Left renal cortex interstitium (tissue), 4 donors: ENCODE measurements around the gene MAP3K7CL. TPM values are rescaled to one million over a fixed set of nuclear protein-coding genes. Genes with fewer than 3 reads are reported as not detected.
"Not testable (repeated sequence)": the region's sequence is repeated elsewhere in the genome, so short reads cannot be mapped to it uniquely, and the experiment has no call there.

Source experiments
- DNase-seq, 4 donors: peaks; one replicate each; pipeline ENCODE4 v3.0.0-alpha.2; 2013; ENCODE audit warnings: low read depth in 4 of 4, low spot score in 2 of 4, missing footprints in 1 of 4
- polyA plus RNA-seq, 4 donors: library from polyadenylated mRNA; unstranded; fragments of 120-200 nt; gene quantifications; one replicate each; pipeline ENCODE4 v1.2.1, GENCODE V29; 2013; ENCODE audit not compliant: insufficient read length in 4 of 4

MAP3K7CL gene
- polyA plus RNA-seq, 4 donors: 4.8 to 7.5 (median 5.7) TPM

DNA sequence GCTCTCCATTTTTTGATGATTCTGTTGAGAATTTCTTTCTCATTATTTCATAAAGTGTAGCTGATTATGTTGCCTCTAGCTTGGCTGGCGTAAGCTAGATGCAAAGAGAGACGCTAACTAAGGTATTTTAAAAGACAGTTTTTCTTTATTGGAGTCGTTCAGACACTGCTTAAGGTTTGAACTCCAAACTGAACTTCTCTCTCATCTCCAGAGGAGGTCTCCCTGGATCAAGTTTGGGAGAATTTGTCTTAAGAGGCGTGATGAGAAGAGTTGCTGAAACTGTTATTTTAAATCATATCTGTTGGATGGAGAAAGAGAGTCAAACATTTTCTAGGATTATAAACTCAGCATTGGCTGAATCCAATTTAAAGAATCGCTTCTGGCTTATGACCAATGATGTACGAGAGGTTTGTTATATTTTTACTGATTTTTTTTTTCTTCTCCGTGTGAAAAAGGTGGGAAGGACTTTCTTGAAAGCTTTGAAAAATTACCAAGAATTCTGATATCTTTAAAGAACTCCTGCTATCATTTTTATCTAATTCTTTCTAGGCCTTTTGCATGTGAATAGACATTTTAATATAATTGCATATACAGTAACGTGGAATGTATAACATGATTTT lies 34.0 kb downstream of the MAP3K7CL start:
- DNase-seq: peak in 1 of 4 donors; percentile 43

- DNase-seq: no peak
Observed at GRCh38 chr21:29166323-29166722, 35.9 kb downstream of the MAP3K7CL start.

DNA sequence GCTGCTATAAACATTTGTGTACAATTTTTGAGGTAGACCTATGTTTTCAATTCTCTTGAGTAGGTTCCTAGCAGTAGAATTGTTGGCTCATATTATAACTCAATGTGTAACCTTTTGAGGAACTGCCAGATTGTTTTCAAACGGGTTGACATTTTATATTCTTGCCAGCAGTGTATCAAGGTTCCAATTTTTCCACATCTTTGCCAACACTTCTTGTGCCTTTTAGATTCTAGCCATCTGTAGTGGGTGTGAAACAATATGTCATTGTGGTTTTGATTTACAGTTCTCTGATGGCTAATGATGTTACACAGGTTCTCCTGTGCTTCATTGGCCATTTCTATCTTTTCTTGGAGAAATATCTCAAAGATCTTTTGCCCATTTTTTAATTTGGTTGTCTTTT lies 36.4 kb downstream of the MAP3K7CL start:
- DNase-seq: no peak

- not testable (repeated sequence) for DNase-seq
Observed at GRCh38 chr21:29167481-29167880, 37.0 kb downstream of the MAP3K7CL start.

DNA sequence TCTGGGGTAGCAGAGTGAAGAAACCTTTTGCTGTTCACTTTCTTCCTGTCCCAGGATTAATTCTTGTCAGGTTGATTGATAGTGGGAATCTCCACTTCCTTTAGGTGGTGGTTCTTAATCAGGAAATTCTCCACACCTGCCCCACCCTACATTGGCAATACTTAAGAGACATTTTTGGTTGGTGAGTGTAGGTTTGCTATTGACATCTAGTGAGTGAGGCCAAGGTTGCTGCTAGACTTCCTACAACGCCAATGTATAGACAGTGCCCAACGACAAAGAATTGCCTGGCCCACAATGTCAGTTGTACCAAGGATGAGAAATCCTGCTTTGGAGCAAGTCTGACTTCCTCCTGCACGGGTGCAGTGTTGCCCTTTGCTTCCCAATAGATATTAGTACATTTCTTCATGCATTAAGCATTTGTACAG lies 38.5 kb downstream of the MAP3K7CL start:
- DNase-seq: no peak

GRCh38 chr21:29170944-29171343 lies 40.5 kb downstream of the MAP3K7CL start:
- DNase-seq: no peak

DNA sequence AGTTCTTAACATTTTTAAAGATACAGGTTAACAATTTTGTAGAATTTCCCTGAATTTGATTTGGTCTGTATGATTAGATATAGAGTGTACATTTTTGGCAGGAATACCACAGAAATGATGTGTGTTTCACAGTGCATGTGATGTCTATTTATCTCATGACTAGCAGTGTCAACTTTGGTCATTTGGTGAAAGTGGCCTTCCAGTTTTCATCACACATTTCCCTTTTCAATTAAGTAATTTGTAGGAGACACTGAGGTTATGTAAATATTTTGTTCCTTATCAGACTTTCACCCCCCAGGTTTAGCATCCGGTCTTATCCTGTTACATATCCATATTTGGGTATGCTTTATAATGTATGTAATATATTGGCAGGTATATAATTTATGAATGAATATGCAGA lies 41.8 kb downstream of the MAP3K7CL start:
- no peak for DNase-seq

- no peak for DNase-seq
Observed at GRCh38 chr21:29174607-29175013, 44.2 kb downstream of the MAP3K7CL start.

DNA sequence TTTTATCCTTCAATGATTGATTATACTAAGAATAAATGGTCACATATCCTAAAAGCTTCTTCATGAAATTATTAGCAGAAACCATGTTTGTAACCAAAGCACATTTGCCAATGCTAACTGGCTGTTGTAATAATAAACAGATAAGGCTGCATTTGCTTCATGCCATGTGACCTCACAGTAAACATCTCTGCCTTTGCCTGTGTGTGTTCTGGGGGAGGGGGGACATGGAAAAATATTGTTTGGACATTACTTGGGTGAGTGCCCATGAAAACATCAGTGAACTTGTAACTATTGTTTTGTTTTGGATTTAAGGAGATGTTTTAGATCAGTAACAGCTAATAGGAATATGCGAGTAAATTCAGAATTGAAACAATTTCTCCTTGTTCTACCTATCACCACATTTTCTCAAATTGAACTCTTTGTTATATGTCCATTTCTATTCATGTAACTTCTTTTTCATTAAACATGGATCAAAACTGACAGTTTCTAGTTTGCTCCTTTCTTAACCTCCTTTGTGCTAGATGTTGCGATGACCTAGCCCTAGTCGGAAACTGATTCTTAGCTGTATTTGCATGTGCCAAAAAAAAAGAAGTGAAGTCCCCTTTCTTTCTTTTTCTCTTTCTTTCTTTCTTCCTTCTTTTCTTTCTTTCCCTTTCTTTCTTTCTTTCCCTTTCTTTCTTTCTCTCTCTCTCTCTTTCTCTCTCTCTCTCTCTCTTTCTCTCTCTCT lies 45.1 kb downstream of the MAP3K7CL start:
- no peak for DNase-seq

DNA sequence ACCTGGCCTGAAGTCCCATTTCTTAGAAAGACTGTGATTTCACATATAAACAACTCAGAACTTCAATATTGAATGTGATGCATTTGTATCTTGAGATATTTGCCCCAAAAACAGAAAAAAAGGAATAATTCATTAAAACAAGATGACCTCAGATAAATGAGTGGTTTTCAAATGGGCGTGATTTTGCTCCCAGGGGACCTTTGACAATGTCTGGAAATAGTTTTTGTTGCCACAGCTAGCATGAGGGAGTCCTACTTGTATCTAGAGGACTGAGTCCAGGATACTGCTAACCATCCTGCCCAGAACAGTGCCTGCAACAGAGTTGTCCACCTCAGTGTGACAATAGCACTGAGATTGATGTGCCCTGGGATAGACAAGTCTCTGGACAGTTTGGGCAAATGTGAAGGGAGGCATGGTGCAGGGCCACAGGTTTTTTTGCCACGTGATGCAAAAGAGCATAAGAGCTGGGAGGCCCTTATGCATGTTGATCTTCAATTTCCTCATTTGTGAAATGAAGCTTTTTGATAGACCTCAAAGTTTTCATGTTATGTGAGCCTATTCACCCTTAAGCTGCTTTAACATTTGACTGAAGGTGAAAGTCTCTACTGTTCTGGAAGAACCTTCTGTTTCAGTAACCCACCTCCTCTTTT lies 46.2 kb downstream of the MAP3K7CL start:
- no peak for DNase-seq

DNA sequence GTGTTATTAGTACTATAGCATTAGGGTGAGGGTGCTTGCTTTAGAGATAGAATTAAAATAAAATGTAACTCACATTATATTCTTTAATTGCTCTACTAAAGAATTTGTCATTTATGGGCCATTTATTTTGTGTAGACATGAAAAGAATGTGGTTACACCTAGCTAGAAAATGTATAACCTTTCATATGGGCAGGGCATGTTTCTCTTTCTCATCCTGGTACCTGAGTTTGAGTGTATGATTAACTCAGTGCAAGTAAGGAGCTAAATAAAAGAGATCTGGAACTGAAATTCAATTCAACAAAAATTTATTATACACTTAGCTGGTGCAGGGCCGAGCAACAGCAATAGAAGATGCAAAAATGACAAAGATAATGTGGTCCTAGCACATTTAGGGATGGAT lies 47.4 kb downstream of the MAP3K7CL start:
- no peak for DNase-seq

DNA sequence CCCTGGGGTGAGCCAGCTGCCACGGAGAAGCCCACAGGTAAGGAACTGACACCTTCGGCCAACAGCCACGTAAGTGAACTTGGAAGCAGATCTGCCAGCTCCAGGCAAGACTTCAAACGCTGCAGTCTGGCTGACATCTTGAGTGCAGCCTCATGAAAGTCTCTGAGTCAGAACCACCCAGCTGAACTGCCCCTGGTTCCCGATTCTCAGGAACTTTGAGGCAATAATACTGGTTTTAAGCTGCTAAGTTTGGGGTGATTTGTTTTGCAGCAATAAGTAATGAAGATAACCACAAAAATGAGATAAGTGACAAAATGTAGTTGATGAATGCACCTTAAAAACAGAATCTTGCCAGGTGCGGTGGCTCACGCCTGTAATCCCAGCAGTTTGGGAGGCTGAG lies 48.5 kb downstream of the MAP3K7CL start:
- DNase-seq: no peak

- DNase-seq: no peak
Observed at GRCh38 chr21:29179503-29179902, 49.1 kb downstream of the MAP3K7CL start.

GRCh38 chr21:29181799-29182470 lies 51.5 kb downstream of the MAP3K7CL start:
- no peak for DNase-seq

DNA sequence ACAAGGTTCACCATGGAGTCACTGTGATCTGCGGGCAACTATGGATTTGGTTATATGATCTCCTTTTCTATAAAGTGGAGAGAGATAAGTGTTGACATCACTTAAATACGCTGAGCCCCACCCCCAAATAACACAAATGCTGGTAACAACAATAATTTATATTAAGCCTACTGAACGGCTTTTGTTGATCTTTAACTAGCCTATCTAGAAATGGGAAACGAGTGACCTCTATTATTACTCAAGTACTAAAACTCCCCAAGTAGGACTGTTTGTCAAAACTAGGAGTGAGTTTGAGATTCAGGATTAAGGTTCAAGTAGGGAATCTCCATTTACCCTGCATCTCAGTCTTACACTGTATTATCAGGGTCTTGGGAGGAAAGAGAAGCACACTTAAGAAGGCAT lies 52.2 kb downstream of the MAP3K7CL start:
- no peak for DNase-seq

DNA sequence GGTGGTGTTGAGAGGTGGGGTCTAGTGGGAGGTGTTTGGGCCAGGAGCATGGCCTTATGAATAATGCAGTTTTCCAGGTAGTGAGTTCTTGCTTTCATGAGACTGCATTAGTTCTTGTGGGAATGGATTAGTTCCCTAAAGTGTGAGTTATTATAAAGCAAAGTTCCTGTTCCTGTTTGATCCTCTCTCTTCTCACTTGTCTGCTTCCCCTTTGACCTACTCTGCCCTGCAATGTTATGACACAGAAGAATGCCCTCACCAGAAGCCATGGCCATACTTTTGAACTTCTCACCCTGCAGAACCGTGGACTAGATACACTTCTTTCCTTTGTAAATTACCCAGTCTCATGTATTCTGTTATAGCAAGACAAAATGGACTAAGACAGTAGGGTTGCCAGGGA lies 53.6 kb downstream of the MAP3K7CL start:
- no peak for DNase-seq

- DNase-seq: no peak
Observed at GRCh38 chr21:29185172-29185571, 54.7 kb downstream of the MAP3K7CL start.

GRCh38 chr21:29185633-29186032 lies 55.2 kb downstream of the MAP3K7CL start:
- DNase-seq: no peak

DNA sequence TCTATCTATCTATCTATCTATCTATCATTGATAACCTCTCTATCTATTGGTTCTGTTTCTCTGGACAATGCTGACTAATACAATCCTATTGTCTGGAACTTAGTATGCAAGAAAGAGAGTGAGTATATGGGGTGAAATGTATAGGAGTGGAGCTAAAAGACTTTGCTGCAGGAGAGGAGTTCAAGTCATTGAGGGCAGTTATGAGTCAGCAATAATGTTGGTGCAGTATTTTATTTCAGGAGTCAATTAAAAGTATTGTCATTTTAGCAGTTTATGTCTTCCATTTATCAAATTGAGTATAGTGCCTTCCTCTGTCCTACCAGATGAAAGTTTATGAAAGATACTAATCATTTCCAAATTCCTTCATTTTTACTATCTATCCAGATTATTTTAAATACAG lies 55.8 kb downstream of the MAP3K7CL start:
- DNase-seq: no peak

DNA sequence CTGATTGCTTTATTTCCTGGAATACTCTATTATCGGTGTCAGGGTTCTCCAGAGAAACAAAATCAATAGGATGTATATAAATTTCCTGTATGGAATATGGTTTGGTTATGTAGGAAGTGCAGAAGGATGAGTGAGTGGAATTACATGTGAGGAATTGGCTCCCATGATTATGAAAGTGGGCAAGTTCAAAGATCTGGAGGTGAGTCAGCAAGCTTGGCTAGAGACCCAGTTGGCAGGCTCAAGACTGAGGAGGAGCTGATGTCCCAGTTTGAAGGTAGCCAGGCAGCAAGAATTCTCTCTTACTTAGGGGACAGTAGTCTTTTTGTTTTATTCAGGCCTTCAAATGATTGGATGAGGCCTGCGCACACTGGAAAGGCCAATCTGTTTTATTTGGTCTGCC lies 57.5 kb downstream of the MAP3K7CL start:
- DNase-seq: no peak

GRCh38 chr21:29189353-29189752 lies 58.9 kb downstream of the MAP3K7CL start:
- no peak for DNase-seq
